Panc1 (cell line): ENCODE measurements around the gene CKB.

Experiments
- POLR2AphosphoS5 ChIP-seq: IDR thresholded peaks from 2 replicates; pipeline ENCODE4 v1.6.1; 2012; ENCODE audit warnings: mild to moderate bottlenecking, low read depth, low read length, moderate library complexity
- REST ChIP-seq, 2 experiments: IDR thresholded peaks; 2 replicates each; pipeline ENCODE4 v1.6.1; 2011 to 2012; ENCODE audit warnings: low read depth in 2 of 2, control low read depth in 1 of 2, low read length in 1 of 2, mild to moderate bottlenecking in 1 of 2, moderate library complexity in 1 of 2; ENCODE audit not compliant: insufficient read depth in 1 of 2
- TF ChIP-seq, protein P1 (sequence below): fragments of 450-650 bp; IDR thresholded peaks from 2 replicates; pipeline ENCODE4 v1.5.1; 2017; ENCODE audit warnings: mild to moderate bottlenecking

GRCh38 chr14:103556946-103557758, 34.5 kb upstream of the CKB start:
- TF ChIP-seq, protein P1, sequence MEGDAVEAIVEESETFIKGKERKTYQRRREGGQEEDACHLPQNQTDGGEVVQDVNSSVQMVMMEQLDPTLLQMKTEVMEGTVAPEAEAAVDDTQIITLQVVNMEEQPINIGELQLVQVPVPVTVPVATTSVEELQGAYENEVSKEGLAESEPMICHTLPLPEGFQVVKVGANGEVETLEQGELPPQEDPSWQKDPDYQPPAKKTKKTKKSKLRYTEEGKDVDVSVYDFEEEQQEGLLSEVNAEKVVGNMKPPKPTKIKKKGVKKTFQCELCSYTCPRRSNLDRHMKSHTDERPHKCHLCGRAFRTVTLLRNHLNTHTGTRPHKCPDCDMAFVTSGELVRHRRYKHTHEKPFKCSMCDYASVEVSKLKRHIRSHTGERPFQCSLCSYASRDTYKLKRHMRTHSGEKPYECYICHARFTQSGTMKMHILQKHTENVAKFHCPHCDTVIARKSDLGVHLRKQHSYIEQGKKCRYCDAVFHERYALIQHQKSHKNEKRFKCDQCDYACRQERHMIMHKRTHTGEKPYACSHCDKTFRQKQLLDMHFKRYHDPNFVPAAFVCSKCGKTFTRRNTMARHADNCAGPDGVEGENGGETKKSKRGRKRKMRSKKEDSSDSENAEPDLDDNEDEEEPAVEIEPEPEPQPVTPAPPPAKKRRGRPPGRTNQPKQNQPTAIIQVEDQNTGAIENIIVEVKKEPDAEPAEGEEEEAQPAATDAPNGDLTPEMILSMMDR: no peak
- TF ChIP-seq REST (IDR thresholded peaks at IDR 0.05; ENCODE audit: insufficient read depth in 1 of 2, low read depth in 2 of 2, low read length in 1 of 2) (no peak), POLR2AphosphoS5 (no peak)
